ELR (cell line): ENCODE data around the gene NTN1.
A peak's percentile ranks its signal among the peaks of the same experiment; 100 is the strongest.

Experiments
- DNase-seq: peaks from one replicate; pipeline ENCODE4 v3.0.0-alpha.2; 2015; ENCODE audit warnings: low read depth

The NTN1 gene

GRCh38 chr17:9195961-9196670 is 174.8 kb downstream of the NTN1 start:
- DNase-seq = no peak

DNA sequence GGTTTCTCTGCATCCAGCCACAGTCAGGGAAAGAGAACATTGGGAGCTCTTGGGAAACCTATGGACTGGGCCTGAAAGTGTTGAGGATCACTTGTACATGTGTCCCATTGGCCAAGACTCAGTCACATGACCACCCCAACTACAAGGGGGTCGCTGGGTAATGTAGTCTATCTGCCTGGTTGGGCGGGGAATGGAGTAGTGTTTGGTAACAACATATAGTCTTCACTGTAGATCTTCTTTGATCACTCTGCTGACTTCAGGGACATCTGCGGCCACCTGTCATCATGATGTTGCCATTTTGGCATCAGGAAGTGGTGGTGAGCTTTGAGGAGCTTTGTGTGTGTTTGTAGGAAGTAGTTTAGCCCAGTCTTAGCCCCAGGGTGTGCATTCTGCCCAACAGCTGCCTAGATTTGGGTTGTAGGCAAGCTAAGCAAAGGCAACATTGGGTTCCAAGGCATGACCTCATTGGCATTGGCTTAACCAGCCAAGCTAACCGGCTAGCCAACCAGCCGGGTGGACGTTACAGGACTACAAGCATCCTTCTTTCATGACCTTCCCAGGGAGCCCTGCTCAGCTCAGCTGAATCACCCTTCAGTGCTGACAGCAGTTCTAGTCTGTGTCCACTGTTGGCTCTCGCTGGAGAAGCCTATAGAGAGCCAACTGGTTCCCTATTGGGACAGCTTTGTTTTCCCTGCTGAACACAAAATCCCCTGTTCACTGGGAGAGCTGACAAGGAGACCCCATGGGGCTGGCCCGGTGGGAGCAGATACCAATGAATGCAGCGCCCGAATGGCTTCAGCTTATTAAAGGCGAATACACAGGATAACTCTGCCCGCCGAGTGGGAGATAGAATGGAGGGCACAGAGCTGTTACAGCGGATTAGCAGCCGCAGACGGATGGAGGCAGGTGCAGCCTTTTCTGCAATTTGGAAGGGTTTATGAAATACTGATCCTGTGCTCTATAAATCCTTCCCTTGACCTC is 178.6 kb downstream of the NTN1 start:
- DNase-seq = no peak

DNA sequence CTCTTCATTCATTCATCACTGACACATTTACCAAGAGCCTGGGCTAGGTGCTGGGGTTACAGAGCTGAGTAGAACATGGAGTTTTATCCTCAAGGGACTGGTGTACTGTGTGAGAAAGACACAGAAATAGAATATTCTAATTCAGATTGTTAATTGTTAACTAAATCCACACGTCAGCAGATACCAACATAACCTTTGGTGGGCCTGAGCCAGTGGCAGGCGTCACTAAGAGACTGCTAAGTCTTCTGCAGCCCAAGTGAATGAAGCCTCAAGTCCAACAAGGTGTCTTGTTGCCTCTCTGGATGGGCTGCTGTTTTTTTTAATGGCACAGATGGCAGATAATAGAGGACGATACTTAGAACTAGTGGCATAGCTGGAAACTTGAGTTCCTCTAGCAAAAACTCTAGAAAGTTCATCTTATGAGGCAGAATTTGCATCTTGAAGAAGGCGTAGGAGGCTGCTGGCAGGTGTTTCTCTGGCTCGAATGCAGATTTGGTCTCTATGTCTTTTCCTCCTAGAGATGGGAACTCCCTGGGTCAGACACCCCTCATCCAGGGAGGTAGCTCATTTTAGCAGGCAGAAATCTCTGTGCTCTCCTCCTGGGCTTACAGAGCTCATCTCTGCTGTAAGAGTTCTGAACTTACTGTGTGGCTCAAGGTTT is 179.5 kb downstream of the NTN1 start:
- no peak for DNase-seq

- DNase-seq = no peak
These were observed 181.2 kb downstream of the NTN1 start for GRCh38 chr17:9202532-9202931.

- DNase-seq = no peak
These were observed 182.6 kb downstream of the NTN1 start for GRCh38 chr17:9203771-9204425.

DNA sequence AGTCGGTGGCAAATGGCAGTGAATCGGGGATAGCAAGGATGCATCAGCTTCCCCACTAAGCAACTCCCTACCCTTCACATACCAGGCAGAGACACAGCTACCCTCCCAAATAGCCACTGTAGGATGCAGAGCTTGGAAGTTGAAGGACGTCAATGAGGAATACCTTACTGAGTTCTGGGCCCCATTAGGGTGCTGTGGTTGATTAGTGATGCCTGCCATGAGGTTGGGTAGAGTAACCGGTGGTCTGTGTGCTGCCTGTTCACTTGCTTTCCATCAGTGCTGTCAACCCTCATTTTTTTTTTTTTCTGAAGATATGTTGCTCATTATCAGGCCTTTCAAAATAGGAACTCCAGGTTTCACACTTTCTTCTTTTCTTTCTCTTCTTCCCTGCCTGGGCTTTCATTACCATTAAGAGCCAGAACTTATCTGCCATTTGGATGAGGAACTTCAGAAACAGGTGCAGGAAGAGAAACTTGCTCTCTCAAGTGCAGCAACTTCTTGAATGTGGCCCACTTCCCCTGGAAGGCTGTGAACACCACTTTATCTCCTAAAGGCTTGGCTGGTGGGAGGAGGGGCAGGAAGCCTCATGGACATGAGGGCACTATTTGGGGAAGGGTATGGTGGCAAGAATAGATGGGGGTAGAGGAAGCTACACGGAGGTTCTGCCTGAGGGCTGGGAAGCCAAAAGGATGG is 183.5 kb downstream of the NTN1 start:
- no peak for DNase-seq

GRCh38 chr17:9205520-9206409 is 184.5 kb downstream of the NTN1 start:
- DNase-seq = no peak

- no peak for DNase-seq
These were observed 185.0 kb downstream of the NTN1 start for GRCh38 chr17:9206410-9206703.

GRCh38 chr17:9206741-9207332 is 185.5 kb downstream of the NTN1 start:
- DNase-seq = no peak

GRCh38 chr17:9208381-9209105 is 187.2 kb downstream of the NTN1 start:
- no peak for DNase-seq

- no peak for DNase-seq
These were observed 188.0 kb downstream of the NTN1 start for GRCh38 chr17:9209347-9209746.

DNA sequence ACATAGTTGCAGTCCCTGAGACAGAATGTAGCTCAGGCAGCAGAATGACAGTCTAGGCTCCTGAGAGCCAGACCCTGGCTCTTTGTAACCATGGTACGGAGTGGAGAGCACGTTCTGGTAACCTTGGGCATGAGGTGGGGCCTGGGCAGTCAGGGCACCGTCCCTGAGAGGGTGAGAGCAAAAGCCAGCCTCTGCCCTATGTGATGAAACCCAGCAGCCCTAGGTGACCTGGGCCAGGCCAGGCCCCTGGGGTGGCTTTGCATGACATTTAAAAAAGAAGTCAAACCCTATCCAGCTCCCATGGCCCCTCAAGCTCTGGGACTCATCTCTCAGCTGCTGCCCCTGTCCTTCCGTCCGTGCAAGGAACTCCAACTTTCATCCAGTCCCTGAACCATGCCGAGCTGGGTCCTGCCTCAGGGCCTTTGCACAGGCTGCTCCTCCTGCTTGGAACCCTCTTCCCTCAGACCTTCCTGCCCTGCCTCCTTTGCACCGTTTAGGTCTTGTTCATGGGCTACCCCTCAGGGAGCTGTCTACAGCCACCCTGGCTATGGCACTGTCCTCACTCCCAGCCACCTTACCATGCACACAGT is 188.6 kb downstream of the NTN1 start:
- DNase-seq = no peak

GRCh38 chr17:9211133-9211765 is 189.9 kb downstream of the NTN1 start:
- no peak for DNase-seq

GRCh38 chr17:9212376-9213302 is 191.3 kb downstream of the NTN1 start:
- no peak for DNase-seq

- no peak for DNase-seq
These were observed 192.0 kb downstream of the NTN1 start for GRCh38 chr17:9213303-9213640.

DNA sequence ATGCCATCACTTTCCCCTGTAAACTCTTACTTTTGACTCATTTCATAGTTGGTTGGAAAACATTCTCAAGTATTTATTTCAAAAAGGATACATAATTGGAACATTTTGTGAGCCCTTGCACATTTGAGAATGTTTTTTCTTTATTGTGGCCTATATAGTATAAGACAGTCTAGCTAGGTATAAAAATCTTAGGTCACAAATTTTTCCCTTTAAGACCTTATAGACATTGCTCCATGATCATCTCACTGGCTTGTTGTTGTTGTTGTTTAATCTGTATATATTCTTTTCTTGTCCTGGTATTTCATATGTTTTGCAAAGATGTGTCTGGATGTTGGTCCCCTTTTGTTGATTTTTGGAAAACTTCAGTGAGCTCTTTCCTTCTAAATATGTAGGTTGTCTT is 194.2 kb downstream of the NTN1 start:
- DNase-seq = no peak

- peak; percentile 53 for DNase-seq
These were observed 196.1 kb downstream of the NTN1 start for GRCh38 chr17:9217151-9218056.
